Measurements from ENCODE around the gene MAP2. TPM values are rescaled to one million over a fixed set of nuclear protein-coding genes. Genes with fewer than 3 reads are reported as not detected.

MAP2 gene
- total and polyA plus RNA-seq, 4 experiments from 2014 or later = 0.20 to 0.47 (median 0.41) TPM; not detected in 1

- Mint-ChIP-seq H3K27me3 (no peaks in the 10 kb centered on the region), H3K4me1 (no peaks in the 10 kb centered on the region), H3K9me3 (peaks cover 0 to 4% (median 0%) of the 10 kb centered on the region in 8 donors), H3K36me3 (no peaks in the 10 kb centered on the region), H3K4me3 (no peak overlapping the region), H3K27ac (no peak overlapping the region)
- no peak for DNase-seq
- Histone ChIP-seq H3K9me3 (ENCODE audit: control insufficient read depth in 1 of 2, low read length in 2 of 2) (no peaks in the 10 kb centered on the region), H3K36me3 (ENCODE audit: insufficient read depth, low read length) (no peaks in the 10 kb centered on the region), H3K27ac (ENCODE audit: low read depth, low read length) (no peak overlapping the region), H3K4me1 (ENCODE audit: insufficient read depth, low read length) (no peaks in the 10 kb centered on the region), H3K4me3 (ENCODE audit: low read length in 2 of 2) (no peak overlapping the region), H3K27me3 (ENCODE audit: insufficient read depth, low read length) (no peaks in the 10 kb centered on the region)
- POLR2A ChIA-PET (ENCODE audit: partially characterized antibody) = no interaction called here
- CTCF ChIA-PET (ENCODE audit: partially characterized antibody) = no interaction called here
- intact Hi-C loops (cut with micrococcal nuclease) = no loop called here
These were observed 21.6 kb downstream of the MAP2 start for GRCh38 chr2:209445485-209445884.

- H3K9me3 ChIP-seq (ENCODE audit: control insufficient read depth in 1 of 2, low read length in 2 of 2) = no peaks in the 10 kb centered on the region
- no peak overlapping the region for H3K27ac ChIP-seq (ENCODE audit: low read depth, low read length)
- ChIA-PET POLR2A (ENCODE audit: partially characterized antibody) (no interaction called here), CTCF (ENCODE audit: partially characterized antibody) (no interaction called here)
- H3K4me3 ChIP-seq (ENCODE audit: low read length in 2 of 2) = no peak overlapping the region
- H3K27ac Mint-ChIP-seq = no peak overlapping the region
- H3K36me3 ChIP-seq (ENCODE audit: insufficient read depth, low read length) = no peaks in the 10 kb centered on the region
- intact Hi-C loops (cut with micrococcal nuclease) = no loop called here
- no peaks in the 10 kb centered on the region for H3K27me3 ChIP-seq (ENCODE audit: insufficient read depth, low read length)
- H3K4me1 ChIP-seq (ENCODE audit: insufficient read depth, low read length) = no peaks in the 10 kb centered on the region
- no peak for DNase-seq
- no peaks in the 10 kb centered on the region for H3K4me1 Mint-ChIP-seq
- H3K36me3 Mint-ChIP-seq = no peaks in the 10 kb centered on the region
- no peaks in the 10 kb centered on the region for H3K27me3 Mint-ChIP-seq
- no peak overlapping the region for H3K4me3 Mint-ChIP-seq
- H3K9me3 Mint-ChIP-seq = peaks cover 0 to 4% (median 0%) of the 10 kb centered on the region in 8 donors
These were observed 27.5 kb downstream of the MAP2 start for GRCh38 chr2:209451209-209451834.

GRCh38 chr2:209456489-209456888, 32.6 kb downstream of the MAP2 start:
- ChIA-PET POLR2A (ENCODE audit: partially characterized antibody) (no interaction called here), CTCF (ENCODE audit: partially characterized antibody) (no interaction called here)
- no peak overlapping the region for H3K4me3 Mint-ChIP-seq
- H3K27me3 Mint-ChIP-seq = peaks cover 0 to 2% of the 10 kb centered on the region in 2 donors
- Histone ChIP-seq H3K9me3 (ENCODE audit: control insufficient read depth in 1 of 2, low read length in 2 of 2) (no peaks in the 10 kb centered on the region), H3K27ac (ENCODE audit: low read depth, low read length) (no peak overlapping the region), H3K36me3 (ENCODE audit: insufficient read depth, low read length) (no peaks in the 10 kb centered on the region), H3K27me3 (ENCODE audit: insufficient read depth, low read length) (no peaks in the 10 kb centered on the region), H3K4me3 (ENCODE audit: low read length in 2 of 2) (no peak overlapping the region), H3K4me1 (ENCODE audit: insufficient read depth, low read length) (no peaks in the 10 kb centered on the region)
- H3K27ac Mint-ChIP-seq = no peak overlapping the region
- no peaks in the 10 kb centered on the region for H3K4me1 Mint-ChIP-seq
- intact Hi-C loops (cut with micrococcal nuclease) = no loop called here
- no peaks in the 10 kb centered on the region for H3K36me3 Mint-ChIP-seq
- H3K9me3 Mint-ChIP-seq = peaks cover 0 to 4% (median 0%) of the 10 kb centered on the region in 8 donors
- no peak for DNase-seq

GRCh38 chr2:209458008-209458979, 34.4 kb downstream of the MAP2 start:
- Mint-ChIP-seq H3K4me3 (no peak overlapping the region), H3K4me1 (no peaks in the 10 kb centered on the region)
- CTCF ChIA-PET (ENCODE audit: partially characterized antibody) = no interaction called here

GRCh38 chr2:209459359-209459758, 35.5 kb downstream of the MAP2 start:
- no peaks in the 10 kb centered on the region for H3K36me3 Mint-ChIP-seq
- peaks cover 0 to 2% of the 10 kb centered on the region in 2 donors for H3K27me3 Mint-ChIP-seq
- POLR2A ChIA-PET (ENCODE audit: partially characterized antibody) = no interaction called here

More at GRCh38 chr2:209458008-209458979, 34.4 kb downstream of the MAP2 start:
- POLR2A ChIA-PET (ENCODE audit: partially characterized antibody) = no interaction called here
- DNase-seq = no peak
- H3K4me3 ChIP-seq (ENCODE audit: low read length in 2 of 2) = no peak overlapping the region
- H3K4me1 ChIP-seq (ENCODE audit: insufficient read depth, low read length) = no peaks in the 10 kb centered on the region
- H3K27me3 Mint-ChIP-seq = peaks cover 0 to 2% of the 10 kb centered on the region in 2 donors
- no peak overlapping the region for H3K27ac Mint-ChIP-seq
- H3K9me3 Mint-ChIP-seq = peaks cover 0 to 4% (median 0%) of the 10 kb centered on the region in 8 donors
- no peaks in the 10 kb centered on the region for H3K36me3 Mint-ChIP-seq
- no peaks in the 10 kb centered on the region for H3K27me3 ChIP-seq (ENCODE audit: insufficient read depth, low read length)
- intact Hi-C loops (cut with micrococcal nuclease) = no loop called here
- H3K36me3 ChIP-seq (ENCODE audit: insufficient read depth, low read length) = no peaks in the 10 kb centered on the region
- H3K27ac ChIP-seq (ENCODE audit: low read depth, low read length) = no peak overlapping the region
- H3K9me3 ChIP-seq (ENCODE audit: control insufficient read depth in 1 of 2, low read length in 2 of 2) = no peaks in the 10 kb centered on the region

GRCh38 chr2:209460151-209460761, 36.4 kb downstream of the MAP2 start:
- Mint-ChIP-seq H3K4me3 (no peak overlapping the region), H3K4me1 (no peaks in the 10 kb centered on the region), H3K27ac (no peak overlapping the region), H3K9me3 (peaks cover 0 to 3% (median 0%) of the 10 kb centered on the region in 8 donors), H3K27me3 (peaks cover 0 to 2% of the 10 kb centered on the region in 2 donors), H3K36me3 (no peaks in the 10 kb centered on the region)
- no peaks in the 10 kb centered on the region for H3K4me1 ChIP-seq (ENCODE audit: insufficient read depth, low read length)
- CTCF ChIA-PET (ENCODE audit: partially characterized antibody) = no interaction called here
- no peak for DNase-seq
- H3K27ac ChIP-seq (ENCODE audit: low read depth, low read length) = no peak overlapping the region
- no peaks in the 10 kb centered on the region for H3K27me3 ChIP-seq (ENCODE audit: insufficient read depth, low read length)
- intact Hi-C loops (cut with micrococcal nuclease) = no loop called here
- no peaks in the 10 kb centered on the region for H3K9me3 ChIP-seq (ENCODE audit: control insufficient read depth in 1 of 2, low read length in 2 of 2)
- POLR2A ChIA-PET (ENCODE audit: partially characterized antibody) = no interaction called here
- H3K4me3 ChIP-seq (ENCODE audit: low read length in 2 of 2) = no peak overlapping the region
- H3K36me3 ChIP-seq (ENCODE audit: insufficient read depth, low read length) = no peaks in the 10 kb centered on the region

More at GRCh38 chr2:209459359-209459758, 35.5 kb downstream of the MAP2 start:
- H3K9me3 Mint-ChIP-seq = peaks cover 0 to 3% (median 0%) of the 10 kb centered on the region in 8 donors
- DNase-seq = no peak
- H3K4me3 ChIP-seq (ENCODE audit: low read length in 2 of 2) = no peak overlapping the region
- no peaks in the 10 kb centered on the region for H3K36me3 ChIP-seq (ENCODE audit: insufficient read depth, low read length)
- H3K4me1 ChIP-seq (ENCODE audit: insufficient read depth, low read length) = no peaks in the 10 kb centered on the region
- no peaks in the 10 kb centered on the region for H3K9me3 ChIP-seq (ENCODE audit: control insufficient read depth in 1 of 2, low read length in 2 of 2)
- no peaks in the 10 kb centered on the region for H3K4me1 Mint-ChIP-seq
- H3K27ac Mint-ChIP-seq = no peak overlapping the region
- CTCF ChIA-PET (ENCODE audit: partially characterized antibody) = no interaction called here
- H3K4me3 Mint-ChIP-seq = no peak overlapping the region
- intact Hi-C loops (cut with micrococcal nuclease) = no loop called here
- no peaks in the 10 kb centered on the region for H3K27me3 ChIP-seq (ENCODE audit: insufficient read depth, low read length)
- H3K27ac ChIP-seq (ENCODE audit: low read depth, low read length) = no peak overlapping the region

GRCh38 chr2:209463226-209463625, 39.4 kb downstream of the MAP2 start:
- ChIA-PET CTCF (ENCODE audit: partially characterized antibody) (no interaction called here), POLR2A (ENCODE audit: partially characterized antibody) (no interaction called here)
- Histone ChIP-seq H3K9me3 (ENCODE audit: control insufficient read depth in 1 of 2, low read length in 2 of 2) (no peaks in the 10 kb centered on the region), H3K27me3 (ENCODE audit: insufficient read depth, low read length) (no peaks in the 10 kb centered on the region), H3K4me1 (ENCODE audit: insufficient read depth, low read length) (no peaks in the 10 kb centered on the region), H3K27ac (ENCODE audit: low read depth, low read length) (no peak overlapping the region), H3K36me3 (ENCODE audit: insufficient read depth, low read length) (no peaks in the 10 kb centered on the region), H3K4me3 (ENCODE audit: low read length in 2 of 2) (no peak overlapping the region)
- Mint-ChIP-seq H3K36me3 (no peaks in the 10 kb centered on the region), H3K9me3 (peaks cover 0 to 4% (median 0%) of the 10 kb centered on the region in 8 donors), H3K4me3 (no peak overlapping the region), H3K27me3 (peaks cover 0 to under 1% of the 10 kb centered on the region in 2 donors), H3K27ac (no peak overlapping the region), H3K4me1 (no peaks in the 10 kb centered on the region)
- no peak for DNase-seq
- intact Hi-C loops (cut with micrococcal nuclease) = no loop called here

Measured in CD4-positive, alpha-beta memory T cell (primary cell).